ENCODE measurements around the gene CUL7. TPM values are rescaled to one million over a fixed set of nuclear protein-coding genes. Genes with fewer than 3 reads are reported as not detected.
A peak's percentile ranks its signal among the peaks of the same experiment; 100 is the strongest.

CUL7 gene
- total and polyA plus RNA-seq, 2 of the 8 experiments (the other 6 are each of a cell fraction or from before 2014, with no cell fraction given), result 10.8 to 15.0 TPM

DNA sequence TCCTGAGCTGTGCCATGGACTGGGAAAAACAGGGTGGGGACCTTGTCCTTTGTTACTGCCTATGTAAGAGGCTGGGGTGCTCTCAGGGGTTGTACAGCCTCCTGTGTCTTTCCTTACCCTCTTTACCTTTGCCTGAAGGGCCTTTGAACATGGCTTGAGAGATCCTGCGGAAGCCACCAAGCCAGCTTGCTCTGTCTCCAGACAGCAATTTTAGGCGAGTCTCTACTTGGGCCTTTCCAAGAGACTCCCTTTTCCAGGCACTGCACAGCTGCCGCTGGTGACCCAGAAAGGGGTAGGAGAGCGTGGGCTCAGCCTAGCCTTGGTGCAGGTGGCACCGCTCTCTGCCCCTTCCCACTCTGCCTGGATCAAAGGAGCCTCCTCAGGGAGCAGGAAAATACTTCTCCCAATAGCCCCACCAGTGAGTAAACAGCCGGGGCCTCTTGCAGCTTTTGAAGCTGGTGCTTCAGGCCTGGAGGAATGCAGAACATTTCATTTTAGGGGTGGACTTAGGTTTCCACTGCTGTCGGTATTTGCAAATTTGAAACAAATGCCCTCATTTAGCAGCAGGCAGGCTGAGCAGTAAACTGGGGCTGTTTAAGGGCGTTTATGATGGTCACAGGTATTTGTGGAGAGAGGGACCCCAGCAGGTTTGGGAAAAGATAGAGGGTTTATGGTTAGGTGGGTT lies 36.4 kb upstream of the CUL7 start:
- Histone ChIP-seq H3K4me1 (replicated peaks in 1 of 4; ENCODE audit: control insufficient read depth in 3 of 4, insufficient read depth in 4 of 4, low read length in 3 of 4) (peaks cover 18 to 33% (median 26%) of the 10 kb centered on the region in 4 experiments), H2BK12ac (ENCODE audit: low read depth, low read length) (peak overlapping the region; percentile 95), H2BK120ac (replicated peaks; ENCODE audit: low read depth, low read length) (peak overlapping the region; percentile 91), H2AK5ac (ENCODE audit: low read depth, low read length) (peak overlapping the region; percentile 95), H4K5ac (ENCODE audit: insufficient read length, low read depth, low read length) (peak overlapping the region; percentile 65), H3K36me3 (ENCODE audit: control insufficient read depth in 2 of 4, insufficient read depth in 4 of 4, low read length in 3 of 4) (no peaks in the 10 kb centered on the region), H4K8ac (ENCODE audit: extremely low read depth, insufficient read depth, low read length) (peak overlapping the region; percentile 88), H4K91ac (replicated peaks; ENCODE audit: insufficient read length, low read length) (peak overlapping the region; percentile 67), H3K18ac (ENCODE audit: extremely low read depth, low read length) (peak overlapping the region; percentile 96), H3K56ac (replicated peaks; ENCODE audit: insufficient read length, low read depth, low read length) (peak overlapping the region; percentile 73), H3K79me1 (ENCODE audit: low read depth, low read length) (peaks cover 16% of the 10 kb centered on the region), H3K14ac (ENCODE audit: insufficient read length) (no peak overlapping the region), H3K9ac (replicated peaks in 1 of 4; ENCODE audit: extremely low read depth in 1 of 4, low read depth in 3 of 4, low read length in 3 of 4) (peak overlapping the region in 2 of 4 experiments; percentile 5 to 27; a peak in 3 of 7 replicates), H2BK20ac (ENCODE audit: low read length) (peak overlapping the region; percentile 99), H2BK15ac (ENCODE audit: low read length) (peak overlapping the region; percentile 97; the same call in 1 of the 2 replicates), H3K4ac (replicated peaks; ENCODE audit: insufficient read length, low read depth, low read length) (peak overlapping the region; percentile 61), H3K23ac (ENCODE audit: insufficient read length) (no peak overlapping the region), H3K4me3 (ENCODE audit: extremely low read depth in 1 of 4, insufficient read depth in 2 of 4, low read depth in 3 of 4, low read length in 4 of 4) (peak overlapping the region; percentile 19 to 46 (median 31); a peak in 7 of 8 replicates), H3K27me3 (replicated peaks in 1 of 4; ENCODE audit: control insufficient read depth in 3 of 4, extremely low read depth in 1 of 4, insufficient read depth in 3 of 4, low read length in 3 of 4) (no peaks in the 10 kb centered on the region), H4K20me1 (replicated peaks in 1 of 2; ENCODE audit: control insufficient read depth in 1 of 2, insufficient read depth in 2 of 2, low read length in 2 of 2) (peaks cover 0 to 2% of the 10 kb centered on the region in 2 experiments), H3K27ac (ENCODE audit: low read depth, low read length) (peak overlapping the region; percentile 81), H3K79me2 (ENCODE audit: control insufficient read depth in 1 of 2, insufficient read depth in 2 of 2, low read length in 2 of 2) (peaks cover 15 to 78% of the 10 kb centered on the region in 2 experiments), H3K23me2 (ENCODE audit: low read depth, low read length) (0 out of 2 replicates have a peak, but pooled peaks cover 2% of the 10 kb centered on the region), H3K4me2 (ENCODE audit: insufficient read depth in 1 of 2, low read depth in 2 of 2, low read length in 2 of 2) (peak overlapping the region; percentile 68 to 91), H3K9me3 (ENCODE audit: insufficient read depth in 2 of 2, low read depth in 1 of 2, low read length in 1 of 2) (no peaks in the 10 kb centered on the region), H2AFZ (ENCODE audit: low read length) (no peak overlapping the region), H2BK5ac (ENCODE audit: low read depth, low read length) (peak overlapping the region; percentile 97)
- WGBS, 2 experiments (ENCODE audit: extremely low coverage in 1 of 2, insufficient coverage in 1 of 2, insufficient read length in 1 of 2, insufficient replicate concordance in 2 of 2, low coverage in 1 of 2, low lambda C conversion rate in 2 of 2, missing lambda C conversion rate in 1 of 2), result 25% methylated on average over 8 of the region's 8 CpGs; no CpG with 5 or more reads in 1 of the 2 experiments
- peak in 1 of 2 experiments; percentile 57 for DNase-seq (ENCODE audit: low read depth in 1 of 2, low spot score in 2 of 2)
- no peak for FAIRE-seq
- ChIA-PET POLR2A (ENCODE audit: partially characterized antibody) (interaction anchor here (0.7 to 2.8 kb wide), 6 partner anchors 13 to 76 kb away, joined by 3 to 28 read pairs (median 4); partner anchors contain the start of genes KLC4, MRPL2 and PTK7), CTCF (ENCODE audit: partially characterized antibody) (interaction anchor here (1.2 to 4.4 kb wide), 5 partner anchors 10 to 39 kb away, joined by 4 to 19 read pairs (median 6); partner anchors contain the start of gene PTK7)
- TF ChIP-seq TAF1 (IDR thresholded peaks at IDR 0.05; ENCODE audit: low read depth, low read length), result no peak
- no peak for TF ChIP-seq TBP (IDR thresholded peaks at IDR 0.05; ENCODE audit: low read depth, low read length)
- no peak for TF ChIP-seq TCF12 (IDR thresholded peaks at IDR 0.05; ENCODE audit: low read depth, low read length)
- no peak for TF ChIP-seq SAP30 (IDR thresholded peaks at IDR 0.05; ENCODE audit: insufficient read depth, insufficient replicate concordance, low read length)
- TF ChIP-seq SP1 (IDR thresholded peaks at IDR 0.05; ENCODE audit: low read depth, low read length), result 0 out of 2 replicates have a peak, but pooled peaks have one; percentile 10
- peak; percentile 50; the same call in 1 of the 2 replicates for TF ChIP-seq TEAD4 (IDR thresholded peaks at IDR 0.05; ENCODE audit: low read depth, low read length)
- TF ChIP-seq, protein P1, sequence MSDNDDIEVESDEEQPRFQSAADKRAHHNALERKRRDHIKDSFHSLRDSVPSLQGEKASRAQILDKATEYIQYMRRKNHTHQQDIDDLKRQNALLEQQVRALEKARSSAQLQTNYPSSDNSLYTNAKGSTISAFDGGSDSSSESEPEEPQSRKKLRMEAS (IDR thresholded peaks at IDR 0.05), result no peak
- no peak for TF ChIP-seq SUZ12 (IDR thresholded peaks at IDR 0.05; ENCODE audit: low read length)
- no peak for TF ChIP-seq FOSL1 (IDR thresholded peaks at IDR 0.05; ENCODE audit: insufficient read depth, low read depth, low read length)
- TF ChIP-seq RBBP5 (IDR thresholded peaks at IDR 0.05; ENCODE audit: borderline replicate concordance, low read depth, low read length), result 0 out of 2 replicates have a peak, but pooled peaks have one; percentile 19
